HepG2 (cell line): ENCODE measurements around the gene TLE1. TPM values are rescaled to one million over a fixed set of nuclear protein-coding genes. Genes with fewer than 3 reads are reported as not detected.
A peak's percentile ranks its signal among the peaks of the same experiment; 100 is the strongest.

Experiments used
- FOXA3 ChIP-seq: IDR thresholded peaks from 2 replicates; pipeline ENCODE4 v1.6.1; 2016; ENCODE audit warnings: missing genetic modification reagents, missing compliant biosample characterization
- GLI4 ChIP-seq: sonication (generic); formaldehyde crosslinking; IDR thresholded peaks from 2 replicates; pipeline ENCODE4 v1.5.1; 2020; ENCODE audit warnings: missing genetic modification reagents, mild to moderate bottlenecking, moderate library complexity, borderline replicate concordance
- MIXL1 ChIP-seq: IDR thresholded peaks from 2 replicates; pipeline ENCODE4 v1.6.1; 2016
- TARDBP ChIP-seq: sonication (generic); formaldehyde crosslinking; IDR thresholded peaks from 2 replicates; pipeline ENCODE4 v1.8.0; 2022; ENCODE audit warnings: mild to moderate bottlenecking, missing genetic modification reagents
- ZBTB7A ChIP-seq: sonication (generic); formaldehyde crosslinking; IDR thresholded peaks from 2 replicates; pipeline ENCODE4 v1.8.0; 2022; ENCODE audit warnings: mild to moderate bottlenecking, missing genetic modification reagents
- ZFX ChIP-seq: sonication (generic); formaldehyde crosslinking; IDR thresholded peaks from 2 replicates; pipeline ENCODE4 v1.4.0; 2020; ENCODE audit warnings: mild to moderate bottlenecking, low read depth, missing genetic modification reagents, moderate library complexity
- ZNF674 ChIP-seq: sonication (generic); formaldehyde crosslinking; IDR thresholded peaks from 2 replicates; pipeline ENCODE4 v1.5.0; 2020; ENCODE audit warnings: low read depth, mild to moderate bottlenecking, missing genetic modification reagents
- ZNF746 ChIP-seq: sonication (generic); formaldehyde crosslinking; IDR thresholded peaks from 2 replicates; pipeline ENCODE4 v1.8.0; 2022; ENCODE audit warnings: mild to moderate bottlenecking, missing genetic modification reagents
- polyA plus RNA-seq, 8 experiments: library from polyadenylated mRNA; depleted of rRNA in 3 of 8; stranded (reverse) in 7 of 8; unstranded in 1 of 8; fragments of >200 nt; fragmentation: Illumina TruSeq in 4 of 8; extraction: Trizol in 4 of 8; gene quantifications; 2 replicates each; pipeline versions ENCODE4 v1.2.1 to v1.2.3, GENCODE V29; 2011 to 2016; ENCODE audit warnings: low read depth in 4 of 8, missing spikeins in 1 of 8, mixed read lengths in 1 of 8; ENCODE audit not compliant: insufficient read depth in 1 of 8
- total RNA-seq, 5 experiments: library from RNA; depleted of rRNA; stranded (reverse); fragments of >200 nt; fragmentation: Illumina TruSeq; extraction: Trizol; gene quantifications; 2 replicates each; pipeline ENCODE4 v1.2.3, GENCODE V29; 2016; ENCODE audit warnings: low read depth in 1 of 5
- TF ChIP-seq, protein P1 (sequence below): sonication (generic); formaldehyde crosslinking; IDR thresholded peaks from 2 replicates; pipeline ENCODE4 v1.4.0; 2020; ENCODE audit warnings: missing genetic modification reagents
- TF ChIP-seq, protein P2 (sequence below): sonication (generic); formaldehyde crosslinking; IDR thresholded peaks from 2 replicates; pipeline ENCODE4 v1.4.0; 2020; ENCODE audit warnings: missing genetic modification reagents
- TF ChIP-seq, protein P3 (sequence below): sonication (generic); formaldehyde crosslinking; conservative IDR thresholded peaks from 2 replicates; pipeline ENCODE4 v1.8.0; 2022; ENCODE audit warnings: low read depth, missing genetic modification reagents
- TF ChIP-seq, protein P4 (sequence below): sonication (generic); formaldehyde crosslinking; IDR thresholded peaks from 2 replicates; pipeline ENCODE4 v1.8.1; 2023; ENCODE audit warnings: mild to moderate bottlenecking, missing genetic modification reagents
- TF ChIP-seq, protein P5 (sequence below): sonication (generic); formaldehyde crosslinking; IDR thresholded peaks from 2 replicates; pipeline ENCODE4 v1.8.1; 2022; ENCODE audit warnings: mild to moderate bottlenecking, missing genetic modification reagents

The TLE1 gene
- total and polyA plus RNA-seq, 2 of the 13 experiments (the other 11 are each of a cell fraction or from before 2014, with no cell fraction given): 35.9 to 109 TPM

DNA sequence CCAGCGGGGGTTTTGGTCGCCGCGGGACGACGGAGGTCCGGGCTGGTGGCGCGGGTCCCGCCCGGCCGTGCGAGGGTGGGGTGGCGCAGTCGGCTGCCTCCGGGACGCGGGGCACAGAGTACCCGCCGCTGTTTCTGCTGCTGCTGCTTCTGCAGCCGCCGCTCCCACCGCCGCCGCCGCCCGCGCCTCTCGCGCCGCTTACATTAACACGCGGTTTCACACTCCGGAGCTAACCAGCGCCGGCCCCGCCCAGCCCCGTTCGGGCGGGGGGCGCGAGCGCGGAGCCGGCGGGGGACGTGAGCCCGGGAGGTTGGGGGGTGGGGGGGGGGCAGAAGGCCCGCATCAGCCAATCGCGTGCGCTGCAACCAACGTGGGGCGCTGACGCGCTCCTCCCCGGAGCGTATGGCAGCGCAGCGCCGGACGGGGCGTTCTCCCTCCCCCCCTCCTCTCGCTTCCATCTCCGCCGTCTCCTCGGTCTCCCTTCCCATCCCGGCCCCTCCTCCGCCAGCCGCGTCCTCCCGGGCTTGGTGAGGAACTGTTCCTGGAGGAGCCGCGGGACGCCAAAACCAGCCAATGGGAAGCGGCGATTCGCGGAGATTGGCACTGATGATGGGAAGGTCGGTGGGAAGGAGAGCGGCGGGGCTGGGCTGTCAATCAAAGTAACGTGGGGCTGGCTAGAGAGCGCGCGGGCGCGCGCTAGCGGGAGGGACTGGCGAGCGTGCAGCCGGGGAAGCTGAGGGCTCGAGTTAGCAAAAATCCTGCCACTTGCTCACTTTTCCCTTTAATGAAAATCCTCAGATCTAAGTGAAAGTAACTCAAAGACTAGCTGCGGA is at the start of gene TLE1 (continued):
- no peak for TF ChIP-seq ZNF674 (CRISPR knock-in tag)
- TF ChIP-seq, protein P1, sequence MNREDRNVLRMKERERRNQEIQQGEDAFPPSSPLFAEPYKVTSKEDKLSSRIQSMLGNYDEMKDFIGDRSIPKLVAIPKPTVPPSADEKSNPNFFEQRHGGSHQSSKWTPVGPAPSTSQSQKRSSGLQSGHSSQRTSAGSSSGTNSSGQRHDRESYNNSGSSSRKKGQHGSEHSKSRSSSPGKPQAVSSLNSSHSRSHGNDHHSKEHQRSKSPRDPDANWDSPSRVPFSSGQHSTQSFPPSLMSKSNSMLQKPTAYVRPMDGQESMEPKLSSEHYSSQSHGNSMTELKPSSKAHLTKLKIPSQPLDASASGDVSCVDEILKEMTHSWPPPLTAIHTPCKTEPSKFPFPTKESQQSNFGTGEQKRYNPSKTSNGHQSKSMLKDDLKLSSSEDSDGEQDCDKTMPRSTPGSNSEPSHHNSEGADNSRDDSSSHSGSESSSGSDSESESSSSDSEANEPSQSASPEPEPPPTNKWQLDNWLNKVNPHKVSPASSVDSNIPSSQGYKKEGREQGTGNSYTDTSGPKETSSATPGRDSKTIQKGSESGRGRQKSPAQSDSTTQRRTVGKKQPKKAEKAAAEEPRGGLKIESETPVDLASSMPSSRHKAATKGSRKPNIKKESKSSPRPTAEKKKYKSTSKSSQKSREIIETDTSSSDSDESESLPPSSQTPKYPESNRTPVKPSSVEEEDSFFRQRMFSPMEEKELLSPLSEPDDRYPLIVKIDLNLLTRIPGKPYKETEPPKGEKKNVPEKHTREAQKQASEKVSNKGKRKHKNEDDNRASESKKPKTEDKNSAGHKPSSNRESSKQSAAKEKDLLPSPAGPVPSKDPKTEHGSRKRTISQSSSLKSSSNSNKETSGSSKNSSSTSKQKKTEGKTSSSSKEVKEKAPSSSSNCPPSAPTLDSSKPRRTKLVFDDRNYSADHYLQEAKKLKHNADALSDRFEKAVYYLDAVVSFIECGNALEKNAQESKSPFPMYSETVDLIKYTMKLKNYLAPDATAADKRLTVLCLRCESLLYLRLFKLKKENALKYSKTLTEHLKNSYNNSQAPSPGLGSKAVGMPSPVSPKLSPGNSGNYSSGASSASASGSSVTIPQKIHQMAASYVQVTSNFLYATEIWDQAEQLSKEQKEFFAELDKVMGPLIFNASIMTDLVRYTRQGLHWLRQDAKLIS (CRISPR knock-in tag): no peak
- TF ChIP-seq ZBTB7A (CRISPR knock-in tag): 0 out of 2 replicates have a peak, but pooled peaks have one; percentile 45
- TF ChIP-seq, protein P2, sequence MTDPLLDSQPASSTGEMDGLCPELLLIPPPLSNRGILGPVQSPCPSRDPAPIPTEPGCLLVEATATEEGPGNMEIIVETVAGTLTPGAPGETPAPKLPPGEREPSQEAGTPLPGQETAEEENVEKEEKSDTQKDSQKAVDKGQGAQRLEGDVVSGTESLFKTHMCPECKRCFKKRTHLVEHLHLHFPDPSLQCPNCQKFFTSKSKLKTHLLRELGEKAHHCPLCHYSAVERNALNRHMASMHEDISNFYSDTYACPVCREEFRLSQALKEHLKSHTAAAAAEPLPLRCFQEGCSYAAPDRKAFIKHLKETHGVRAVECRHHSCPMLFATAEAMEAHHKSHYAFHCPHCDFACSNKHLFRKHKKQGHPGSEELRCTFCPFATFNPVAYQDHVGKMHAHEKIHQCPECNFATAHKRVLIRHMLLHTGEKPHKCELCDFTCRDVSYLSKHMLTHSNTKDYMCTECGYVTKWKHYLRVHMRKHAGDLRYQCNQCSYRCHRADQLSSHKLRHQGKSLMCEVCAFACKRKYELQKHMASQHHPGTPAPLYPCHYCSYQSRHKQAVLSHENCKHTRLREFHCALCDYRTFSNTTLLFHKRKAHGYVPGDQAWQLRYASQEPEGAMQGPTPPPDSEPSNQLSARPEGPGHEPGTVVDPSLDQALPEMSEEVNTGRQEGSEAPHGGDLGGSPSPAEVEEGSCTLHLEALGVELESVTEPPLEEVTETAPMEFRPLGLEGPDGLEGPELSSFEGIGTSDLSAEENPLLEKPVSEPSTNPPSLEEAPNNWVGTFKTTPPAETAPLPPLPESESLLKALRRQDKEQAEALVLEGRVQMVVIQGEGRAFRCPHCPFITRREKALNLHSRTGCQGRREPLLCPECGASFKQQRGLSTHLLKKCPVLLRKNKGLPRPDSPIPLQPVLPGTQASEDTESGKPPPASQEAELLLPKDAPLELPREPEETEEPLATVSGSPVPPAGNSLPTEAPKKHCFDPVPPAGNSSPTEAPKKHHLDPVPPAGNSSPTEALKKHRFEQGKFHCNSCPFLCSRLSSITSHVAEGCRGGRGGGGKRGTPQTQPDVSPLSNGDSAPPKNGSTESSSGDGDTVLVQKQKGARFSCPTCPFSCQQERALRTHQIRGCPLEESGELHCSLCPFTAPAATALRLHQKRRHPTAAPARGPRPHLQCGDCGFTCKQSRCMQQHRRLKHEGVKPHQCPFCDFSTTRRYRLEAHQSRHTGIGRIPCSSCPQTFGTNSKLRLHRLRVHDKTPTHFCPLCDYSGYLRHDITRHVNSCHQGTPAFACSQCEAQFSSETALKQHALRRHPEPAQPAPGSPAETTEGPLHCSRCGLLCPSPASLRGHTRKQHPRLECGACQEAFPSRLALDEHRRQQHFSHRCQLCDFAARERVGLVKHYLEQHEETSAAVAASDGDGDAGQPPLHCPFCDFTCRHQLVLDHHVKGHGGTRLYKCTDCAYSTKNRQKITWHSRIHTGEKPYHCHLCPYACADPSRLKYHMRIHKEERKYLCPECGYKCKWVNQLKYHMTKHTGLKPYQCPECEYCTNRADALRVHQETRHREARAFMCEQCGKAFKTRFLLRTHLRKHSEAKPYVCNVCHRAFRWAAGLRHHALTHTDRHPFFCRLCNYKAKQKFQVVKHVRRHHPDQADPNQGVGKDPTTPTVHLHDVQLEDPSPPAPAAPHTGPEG (CRISPR knock-in tag): peak; percentile 84; the same call in 1 of the 2 replicates
- TF ChIP-seq FOXA3 (CRISPR knock-in tag): peak; percentile 43
- TF ChIP-seq GLI4 (CRISPR knock-in tag): no peak
- TF ChIP-seq ZFX (CRISPR knock-in tag): peak; percentile 7; the same call in 1 of the 2 replicates
- peak; percentile 19 for TF ChIP-seq TARDBP (CRISPR knock-in tag)
- TF ChIP-seq, protein P3, sequence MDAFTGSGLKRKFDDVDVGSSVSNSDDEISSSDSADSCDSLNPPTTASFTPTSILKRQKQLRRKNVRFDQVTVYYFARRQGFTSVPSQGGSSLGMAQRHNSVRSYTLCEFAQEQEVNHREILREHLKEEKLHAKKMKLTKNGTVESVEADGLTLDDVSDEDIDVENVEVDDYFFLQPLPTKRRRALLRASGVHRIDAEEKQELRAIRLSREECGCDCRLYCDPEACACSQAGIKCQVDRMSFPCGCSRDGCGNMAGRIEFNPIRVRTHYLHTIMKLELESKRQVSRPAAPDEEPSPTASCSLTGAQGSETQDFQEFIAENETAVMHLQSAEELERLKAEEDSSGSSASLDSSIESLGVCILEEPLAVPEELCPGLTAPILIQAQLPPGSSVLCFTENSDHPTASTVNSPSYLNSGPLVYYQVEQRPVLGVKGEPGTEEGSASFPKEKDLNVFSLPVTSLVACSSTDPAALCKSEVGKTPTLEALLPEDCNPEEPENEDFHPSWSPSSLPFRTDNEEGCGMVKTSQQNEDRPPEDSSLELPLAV (CRISPR knock-in tag): no peak
- TF ChIP-seq, protein P4, sequence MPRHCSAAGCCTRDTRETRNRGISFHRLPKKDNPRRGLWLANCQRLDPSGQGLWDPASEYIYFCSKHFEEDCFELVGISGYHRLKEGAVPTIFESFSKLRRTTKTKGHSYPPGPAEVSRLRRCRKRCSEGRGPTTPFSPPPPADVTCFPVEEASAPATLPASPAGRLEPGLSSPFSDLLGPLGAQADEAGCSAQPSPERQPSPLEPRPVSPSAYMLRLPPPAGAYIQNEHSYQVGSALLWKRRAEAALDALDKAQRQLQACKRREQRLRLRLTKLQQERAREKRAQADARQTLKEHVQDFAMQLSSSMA: 0 out of 2 replicates have a peak, but pooled peaks have one; percentile 28
- TF ChIP-seq MIXL1 (CRISPR knock-in tag): peak; percentile 71; the same call in 1 of the 2 replicates
- TF ChIP-seq, protein P5, sequence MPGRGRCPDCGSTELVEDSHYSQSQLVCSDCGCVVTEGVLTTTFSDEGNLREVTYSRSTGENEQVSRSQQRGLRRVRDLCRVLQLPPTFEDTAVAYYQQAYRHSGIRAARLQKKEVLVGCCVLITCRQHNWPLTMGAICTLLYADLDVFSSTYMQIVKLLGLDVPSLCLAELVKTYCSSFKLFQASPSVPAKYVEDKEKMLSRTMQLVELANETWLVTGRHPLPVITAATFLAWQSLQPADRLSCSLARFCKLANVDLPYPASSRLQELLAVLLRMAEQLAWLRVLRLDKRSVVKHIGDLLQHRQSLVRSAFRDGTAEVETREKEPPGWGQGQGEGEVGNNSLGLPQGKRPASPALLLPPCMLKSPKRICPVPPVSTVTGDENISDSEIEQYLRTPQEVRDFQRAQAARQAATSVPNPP (CRISPR knock-in tag): no peak; the same call in 1 of the 2 replicates
- TF ChIP-seq ZNF746 (CRISPR knock-in tag): peak; percentile 78
